Activated T-cell treated with anti-CD3 and anti-CD28 coated beads for 24 hours (primary cell): Measurements from ENCODE around the gene TRIM49.
"Not testable (repeated sequence)": the region's sequence is repeated elsewhere in the genome, so short reads cannot be mapped to it uniquely, and the experiment has no call there.

Source experiments
- DNase-seq: peaks from one replicate; pipeline ENCODE4 v3.0.0-alpha.2; 2020; ENCODE audit warnings: low read depth

TRIM49 gene, protein sequence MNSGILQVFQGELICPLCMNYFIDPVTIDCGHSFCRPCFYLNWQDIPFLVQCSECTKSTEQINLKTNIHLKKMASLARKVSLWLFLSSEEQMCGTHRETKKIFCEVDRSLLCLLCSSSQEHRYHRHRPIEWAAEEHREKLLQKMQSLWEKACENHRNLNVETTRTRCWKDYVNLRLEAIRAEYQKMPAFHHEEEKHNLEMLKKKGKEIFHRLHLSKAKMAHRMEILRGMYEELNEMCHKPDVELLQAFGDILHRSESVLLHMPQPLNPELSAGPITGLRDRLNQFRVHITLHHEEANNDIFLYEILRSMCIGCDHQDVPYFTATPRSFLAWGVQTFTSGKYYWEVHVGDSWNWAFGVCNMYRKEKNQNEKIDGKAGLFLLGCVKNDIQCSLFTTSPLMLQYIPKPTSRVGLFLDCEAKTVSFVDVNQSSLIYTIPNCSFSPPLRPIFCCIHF

GRCh38 chr11:89808475-89808874 is at the start of gene TRIM49:
Gene TRIM49, minus strand, starts transcription at chr11:89808575. Its CDS starts 4,106 bp downstream, at chr11:89804469.
- not testable (repeated sequence) for DNase-seq

GRCh38 chr11:89826694-89827093 is 18.3 kb upstream of the TRIM49 start:
- DNase-seq = not testable (repeated sequence)

- DNase-seq = not testable (repeated sequence)
These were observed 11.6 kb upstream of the TRIM49 start for GRCh38 chr11:89820008-89820407.

- DNase-seq = not testable (repeated sequence)
These were observed 5.2 kb upstream of the TRIM49 start for GRCh38 chr11:89813535-89813934.

DNA sequence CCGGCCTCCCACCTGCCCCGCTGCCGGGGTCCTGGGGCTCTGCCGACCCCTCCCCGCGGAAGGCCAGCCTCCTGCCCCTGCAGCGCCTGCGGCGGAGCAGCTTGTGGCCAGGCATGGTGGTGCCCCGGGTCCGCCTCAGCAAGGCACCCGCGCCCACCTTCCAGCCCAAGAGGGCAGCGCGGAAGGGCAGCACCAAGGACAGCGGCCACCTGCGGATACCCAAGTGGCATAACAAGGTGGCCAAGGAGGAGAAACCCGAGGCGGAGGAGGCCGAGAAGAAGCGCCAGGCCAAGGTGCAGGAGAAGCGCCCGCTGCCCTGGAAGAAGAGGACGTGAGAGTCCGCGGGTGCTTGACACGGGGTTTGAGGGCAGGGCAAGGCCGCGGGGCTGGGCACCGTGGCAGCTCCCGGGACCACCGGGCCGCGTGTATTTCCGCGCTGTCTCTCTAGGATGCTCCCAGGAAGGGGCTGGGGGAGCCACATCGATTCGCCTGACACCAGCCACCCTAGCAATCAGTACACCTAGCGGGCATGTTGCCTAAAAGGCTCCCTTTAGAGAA is 20.8 kb downstream of the TRIM49 start:
- not testable (repeated sequence) for DNase-seq

GRCh38 chr11:89785726-89786125 is 22.6 kb downstream of the TRIM49 start:
- not testable (repeated sequence) for DNase-seq

- DNase-seq = not testable (repeated sequence)
These were observed 57.6 kb downstream of the TRIM49 start for GRCh38 chr11:89750822-89751221.
